HG03432 (cell line): ENCODE measurements around the gene KLRC2.
"Not testable (repeated sequence)": the region's sequence is repeated elsewhere in the genome, so short reads cannot be mapped to it uniquely, and the experiment has no call there.

Source experiments
- ATAC-seq: cut with Tn5 transposase; IDR thresholded peaks from one replicate; pipeline ENCODE4 v1.9.1; 2021; ENCODE audit warnings: mild to moderate bottlenecking, moderate library complexity; ENCODE audit not compliant: unreplicated experiment

KLRC2 gene

GRCh38 chr12:10406725-10407124 is 29.1 kb downstream of the KLRC2 start:
- ATAC-seq, result no peak

DNA sequence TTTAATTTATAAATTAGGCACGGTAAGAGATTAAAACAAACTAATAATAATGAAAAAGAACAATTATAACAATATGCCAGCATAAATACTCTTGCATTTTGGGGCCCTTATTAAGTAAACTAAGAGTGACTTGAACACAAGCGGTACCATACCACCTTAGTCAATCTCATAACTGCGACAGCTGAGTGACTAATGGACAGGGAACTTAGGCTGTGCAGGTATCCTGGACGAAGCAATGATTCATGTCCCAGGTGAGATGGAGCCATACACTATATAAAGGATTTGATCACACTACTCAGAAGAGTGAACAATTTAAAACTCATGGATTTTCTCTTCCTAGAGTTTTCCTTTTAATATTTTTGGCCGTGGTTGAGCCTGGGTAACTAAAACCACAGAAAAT is 30.5 kb downstream of the KLRC2 start:
- no peak for ATAC-seq

- ATAC-seq, result no peak
Measured at GRCh38 chr12:10404798-10405197, 31.0 kb downstream of the KLRC2 start.

DNA sequence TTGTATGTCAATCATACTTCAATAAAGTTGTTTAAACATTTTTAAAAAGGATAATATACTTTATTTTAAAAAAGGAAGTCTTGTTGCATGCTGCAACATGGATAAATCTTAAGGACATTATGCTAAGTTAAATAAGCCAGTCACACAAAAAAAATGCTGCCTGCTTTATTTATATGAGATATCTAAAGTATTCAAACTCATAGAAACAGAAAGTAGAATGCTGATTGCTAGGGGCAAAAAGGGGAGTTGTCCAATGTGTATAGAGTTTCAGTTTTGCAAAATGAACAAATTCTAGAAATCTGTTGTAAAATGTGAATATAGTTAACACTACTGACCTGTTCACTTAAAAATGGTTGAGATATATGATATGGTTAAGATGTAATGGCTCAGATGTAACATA is 35.0 kb downstream of the KLRC2 start:
- ATAC-seq, result no peak

GRCh38 chr12:10398168-10398567 is 37.6 kb downstream of the KLRC2 start:
- no peak for ATAC-seq

DNA sequence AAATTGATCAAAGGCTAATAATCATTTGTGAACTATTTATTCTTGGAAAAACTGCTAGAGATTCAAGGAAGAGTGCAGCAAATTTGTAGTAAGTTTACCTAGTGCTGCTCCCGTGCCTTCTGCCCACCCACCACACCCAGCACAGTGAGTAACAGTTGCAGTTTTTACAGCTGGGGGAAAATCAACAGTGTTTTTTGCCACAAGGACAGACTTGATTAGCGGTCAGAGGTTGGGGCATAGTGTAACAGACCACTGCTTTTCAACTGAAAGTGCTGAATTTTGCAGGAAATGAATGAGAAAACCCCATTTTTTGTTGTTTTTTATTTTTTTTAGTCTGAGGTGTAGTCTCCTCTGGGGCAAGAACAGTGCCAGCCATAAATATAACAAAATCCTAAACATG is 38.5 kb downstream of the KLRC2 start:
- ATAC-seq, result no peak

- ATAC-seq, result not testable (repeated sequence)
Measured at GRCh38 chr12:10396176-10396575, 39.6 kb downstream of the KLRC2 start.

GRCh38 chr12:10395390-10395998 is 40.3 kb downstream of the KLRC2 start:
- peak; percentile 84 for ATAC-seq

DNA sequence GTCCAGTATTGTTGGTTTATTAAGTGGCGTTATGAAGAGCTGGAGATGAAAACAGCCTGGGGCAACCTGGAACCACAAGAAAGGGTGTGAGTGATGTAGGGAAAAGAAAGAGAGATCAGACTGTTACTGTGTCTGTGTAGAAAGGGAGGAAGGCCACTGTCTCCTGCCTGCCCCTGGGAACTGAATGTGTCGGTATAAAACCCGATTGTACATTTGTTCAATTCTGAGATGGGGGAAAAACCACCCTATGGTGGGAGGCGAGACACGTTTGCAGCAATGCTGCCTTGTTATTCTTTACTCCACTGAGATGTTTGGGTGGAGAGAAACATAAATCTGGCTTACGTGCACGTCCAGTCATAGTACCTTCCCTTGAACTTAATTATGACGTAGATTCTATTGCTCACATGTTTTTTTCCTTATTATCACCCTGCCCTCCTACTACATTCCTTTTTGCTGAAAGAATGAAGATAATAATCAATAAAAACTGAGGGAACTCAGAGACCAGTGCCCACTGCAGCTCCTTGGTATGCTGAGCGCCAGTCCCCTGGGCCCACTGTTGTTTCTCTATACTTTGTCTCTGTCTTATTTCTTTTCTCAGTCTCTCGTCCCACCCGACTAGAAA is 41.2 kb downstream of the KLRC2 start:
- ATAC-seq, result not testable (repeated sequence)

DNA sequence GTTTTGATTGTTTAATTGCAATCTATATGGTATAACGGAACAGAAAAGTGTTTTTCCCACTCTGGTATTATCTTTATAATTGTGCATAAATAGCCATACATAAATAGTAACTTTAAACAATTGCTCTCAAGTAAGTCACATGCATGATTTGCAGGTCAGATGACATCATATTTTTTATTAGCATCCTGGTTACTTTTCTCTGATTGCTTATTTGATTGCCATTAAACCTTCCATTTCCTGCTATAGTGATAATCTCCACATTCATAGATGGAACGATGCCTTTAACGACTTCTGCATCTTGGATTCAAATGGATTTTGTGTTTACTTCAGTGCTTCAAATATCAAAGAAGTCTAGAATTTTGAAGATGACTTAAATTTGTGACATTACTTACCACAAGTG is 42.5 kb downstream of the KLRC2 start:
- no peak for ATAC-seq

DNA sequence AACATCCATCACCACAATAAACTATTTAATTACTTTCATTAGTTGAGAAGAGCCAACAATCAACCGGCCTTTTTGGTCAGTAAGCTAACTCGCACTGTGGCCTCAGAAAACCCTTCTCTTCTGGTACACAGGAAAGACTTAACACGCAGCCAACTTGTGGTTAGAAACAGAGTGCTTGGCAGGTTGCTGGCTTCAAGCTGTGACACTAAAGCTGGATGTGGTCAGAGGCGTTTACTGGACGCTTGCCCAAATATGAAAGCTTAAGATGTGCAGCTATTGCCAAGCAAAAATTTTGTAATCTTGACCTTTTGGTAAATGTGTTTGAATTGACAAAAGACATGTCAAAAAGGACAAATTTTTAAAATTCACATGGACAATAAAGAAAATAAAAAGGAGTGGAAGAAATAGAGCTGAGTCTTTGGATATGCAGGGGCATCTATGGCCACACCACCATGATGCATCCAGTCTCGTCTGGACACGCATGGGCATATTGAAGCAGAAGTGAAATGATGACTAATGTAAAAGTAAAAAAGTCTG is 43.3 kb downstream of the KLRC2 start:
- peak; percentile 69 for ATAC-seq

GRCh38 chr12:10390991-10391390 is 44.8 kb downstream of the KLRC2 start:
- not testable (repeated sequence) for ATAC-seq

GRCh38 chr12:10389904-10390303 is 45.9 kb downstream of the KLRC2 start, which contains the start of gene KLRK1:
KLRK1 (minus strand) TSS chr12:10390041; CDS start chr12:10388810, 1,231 bp downstream.
- ATAC-seq, result no peak

GRCh38 chr12:10388624-10389413 is 47.0 kb downstream of the KLRC2 start:
- no peak for ATAC-seq

DNA sequence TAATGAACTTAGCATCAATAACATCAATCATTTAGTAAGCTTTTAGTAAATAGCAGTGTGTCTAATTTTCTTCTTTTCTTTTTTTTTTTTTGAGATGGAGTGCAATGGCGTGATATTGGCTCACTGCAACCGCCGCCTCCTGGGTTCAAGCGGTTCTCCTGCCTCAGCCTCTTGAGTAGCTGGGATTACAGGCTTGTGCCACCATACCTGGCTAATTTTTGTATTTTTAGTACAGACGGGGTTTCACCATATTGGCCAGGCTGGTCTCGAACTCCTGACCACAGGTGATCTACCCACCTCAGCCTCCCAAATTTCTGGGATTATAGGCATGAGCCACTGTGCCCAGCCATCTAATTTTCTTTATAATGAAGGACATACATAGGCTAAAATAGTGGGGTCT is 48.3 kb downstream of the KLRC2 start:
- ATAC-seq, result not testable (repeated sequence)

- no peak for ATAC-seq
Measured at GRCh38 chr12:10386857-10387256, 49.0 kb downstream of the KLRC2 start.

- ATAC-seq, result no peak
Measured at GRCh38 chr12:10385166-10385613, 50.6 kb downstream of the KLRC2 start.

DNA sequence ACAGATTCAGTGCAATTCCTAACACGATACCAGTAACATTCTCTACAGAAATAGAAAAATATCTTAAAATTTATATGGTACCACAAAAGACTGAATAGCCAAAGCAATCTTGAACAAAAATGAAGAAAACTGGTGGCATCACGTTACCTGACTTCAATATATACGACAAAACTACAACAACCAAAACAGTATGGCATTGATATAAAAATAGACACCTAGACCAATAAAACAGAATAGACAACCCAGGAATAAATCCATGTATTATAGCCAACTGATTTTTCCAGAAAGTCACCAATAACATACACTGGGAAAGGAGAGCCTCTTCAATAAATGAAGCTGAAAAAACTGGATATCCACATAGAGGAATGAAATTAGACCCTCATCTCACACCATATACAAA is 51.6 kb downstream of the KLRC2 start:
- ATAC-seq, result no peak

DNA sequence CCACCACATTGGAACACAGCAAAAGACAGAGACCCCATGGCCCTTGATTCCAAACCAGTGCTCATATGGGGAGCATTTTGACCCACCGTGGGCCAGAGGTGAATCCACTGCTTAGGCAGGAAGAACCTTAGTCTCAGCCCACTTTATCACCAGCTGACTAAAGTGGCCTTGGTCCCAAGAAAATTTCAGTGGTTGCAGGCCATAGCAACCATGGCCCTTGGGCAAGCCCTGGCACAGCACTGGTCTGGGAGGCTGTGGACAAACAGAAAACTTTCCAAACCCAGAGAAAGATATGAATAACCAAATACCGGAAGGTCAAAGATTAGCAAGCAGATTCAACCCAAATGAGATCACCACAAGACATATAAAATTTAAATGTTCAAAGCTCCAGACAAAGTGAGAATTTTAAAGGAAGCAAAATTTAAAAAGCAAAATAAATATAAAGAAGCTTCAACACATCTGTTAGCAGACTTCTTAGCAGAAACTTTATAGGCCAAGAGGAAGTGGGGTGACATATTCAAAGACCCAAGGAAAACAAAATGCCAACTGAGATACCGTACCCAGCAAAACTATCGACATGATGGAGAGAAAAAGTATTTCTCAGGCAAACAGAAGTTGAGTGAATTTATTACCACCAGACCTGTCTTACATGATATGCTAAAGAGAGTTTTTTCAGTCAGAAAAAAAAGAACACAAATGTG is 53.7 kb downstream of the KLRC2 start:
- no peak for ATAC-seq
